Measurements from ENCODE around the gene IRS4. TPM values are rescaled to one million over a fixed set of nuclear protein-coding genes. Genes with fewer than 3 reads are reported as not detected.

The IRS4 gene
- total RNA-seq, 1 donor from 2014 or later: 70.1 TPM

DNA sequence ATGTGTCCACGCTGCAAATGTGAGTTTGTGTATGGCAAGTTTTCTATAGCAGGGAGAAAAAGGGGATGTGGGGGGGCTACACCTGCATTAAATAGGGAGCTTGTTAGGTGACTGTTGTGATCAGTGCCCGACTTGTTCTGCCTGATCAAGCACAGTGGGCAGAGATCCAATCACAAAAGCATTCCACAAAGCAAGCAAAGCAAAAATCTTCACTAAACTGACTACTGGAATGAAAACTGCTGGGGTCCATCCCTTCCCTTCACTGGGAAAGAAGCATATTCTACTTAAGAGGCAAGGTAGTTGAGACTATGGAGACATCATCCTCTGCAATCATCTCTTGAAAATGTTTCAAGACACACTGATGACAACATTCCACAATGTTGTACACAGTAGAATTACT is 5.2 kb downstream of the IRS4 start:
- Mint-ChIP-seq H3K4me3 (peak overlapping the region; percentile 94), H3K27me3 (ENCODE audit: insufficient read depth, low read depth) (peaks cover 34% of the 10 kb centered on the region), H3K4me1 (peaks cover 67% of the 10 kb centered on the region), H3K9me3 (peaks cover 3% of the 10 kb centered on the region), H3K36me3 (peaks cover 3% of the 10 kb centered on the region), H3K27ac (peak overlapping the region; percentile 28)
- peak; percentile 85 for DNase-seq (ENCODE audit: low spot score)
- peaks cover 48% of the 10 kb centered on the region for H4K20me1 ChIP-seq (ENCODE audit: low read depth)
- H3K9ac ChIP-seq: peak overlapping the region; percentile 59
- no peaks in the 10 kb centered on the region for H3K9me3 ChIP-seq (ENCODE audit: low read depth)
- H3K4me3 ChIP-seq: peak overlapping the region; percentile 64
- H3K27ac ChIP-seq: peak overlapping the region; percentile 96
- peaks cover 22% of the 10 kb centered on the region for H3K36me3 ChIP-seq
- TF ChIP-seq, protein P1, sequence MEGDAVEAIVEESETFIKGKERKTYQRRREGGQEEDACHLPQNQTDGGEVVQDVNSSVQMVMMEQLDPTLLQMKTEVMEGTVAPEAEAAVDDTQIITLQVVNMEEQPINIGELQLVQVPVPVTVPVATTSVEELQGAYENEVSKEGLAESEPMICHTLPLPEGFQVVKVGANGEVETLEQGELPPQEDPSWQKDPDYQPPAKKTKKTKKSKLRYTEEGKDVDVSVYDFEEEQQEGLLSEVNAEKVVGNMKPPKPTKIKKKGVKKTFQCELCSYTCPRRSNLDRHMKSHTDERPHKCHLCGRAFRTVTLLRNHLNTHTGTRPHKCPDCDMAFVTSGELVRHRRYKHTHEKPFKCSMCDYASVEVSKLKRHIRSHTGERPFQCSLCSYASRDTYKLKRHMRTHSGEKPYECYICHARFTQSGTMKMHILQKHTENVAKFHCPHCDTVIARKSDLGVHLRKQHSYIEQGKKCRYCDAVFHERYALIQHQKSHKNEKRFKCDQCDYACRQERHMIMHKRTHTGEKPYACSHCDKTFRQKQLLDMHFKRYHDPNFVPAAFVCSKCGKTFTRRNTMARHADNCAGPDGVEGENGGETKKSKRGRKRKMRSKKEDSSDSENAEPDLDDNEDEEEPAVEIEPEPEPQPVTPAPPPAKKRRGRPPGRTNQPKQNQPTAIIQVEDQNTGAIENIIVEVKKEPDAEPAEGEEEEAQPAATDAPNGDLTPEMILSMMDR (IDR thresholded peaks at IDR 0.05): no peak
- TF ChIP-seq EZH2phosphoT487 (IDR thresholded peaks at IDR 0.05) (no peak), EZH2 (IDR thresholded peaks at IDR 0.05) (no peak)
- H3K4me1 ChIP-seq: peaks cover 57% of the 10 kb centered on the region
- no peak overlapping the region for H2AFZ ChIP-seq (replicated peaks)
- H3K27me3 ChIP-seq: no peaks in the 10 kb centered on the region
- H3K79me2 ChIP-seq (ENCODE audit: low read depth): peaks cover 99% of the 10 kb centered on the region
- peak overlapping the region; percentile 91 for H3K4me2 ChIP-seq
- peaks cover 47% of the 10 kb centered on the region for H3F3A ChIP-seq (ENCODE audit: low read depth)

DNA sequence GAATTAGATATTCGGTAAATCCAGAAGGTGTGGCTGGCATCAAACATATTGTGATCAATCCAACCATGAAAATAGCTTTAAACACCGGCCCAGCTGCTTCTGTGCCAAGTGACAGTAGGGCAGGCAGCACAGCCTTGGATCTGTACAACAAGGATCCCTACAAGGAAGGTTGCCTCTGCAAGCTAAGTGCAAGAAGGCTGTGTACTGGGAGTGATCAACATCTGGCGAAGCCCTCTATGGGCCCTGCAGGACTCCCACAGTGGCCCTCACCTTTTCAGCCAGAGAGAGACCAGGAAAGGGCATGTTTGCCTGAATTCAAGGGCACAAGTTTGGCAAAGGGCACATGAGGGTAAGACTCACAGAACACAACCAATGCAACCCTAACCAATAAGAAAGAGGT is 9.6 kb downstream of the IRS4 start:
- H3K27me3 Mint-ChIP-seq (ENCODE audit: insufficient read depth, low read depth): peaks cover 4% of the 10 kb centered on the region

DNA sequence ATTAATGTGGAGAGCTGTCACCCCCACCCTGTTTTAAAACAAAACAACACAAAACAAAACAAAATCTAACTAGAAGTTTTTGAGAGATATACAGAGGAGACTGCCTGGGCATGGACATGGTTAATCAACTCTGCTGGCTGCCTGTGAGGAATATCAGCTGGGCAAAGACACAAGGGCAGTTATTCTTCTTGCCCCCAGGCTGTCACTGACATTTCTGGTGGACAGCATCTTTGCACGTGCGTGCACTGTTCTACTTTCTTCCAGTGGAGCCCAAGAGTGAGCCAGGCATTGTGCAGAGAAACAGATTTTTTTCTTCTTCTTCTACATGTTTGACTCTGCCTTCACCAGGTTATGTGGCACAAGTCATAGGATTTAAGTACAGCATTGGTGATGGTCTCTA is 13.8 kb downstream of the IRS4 start:
- Mint-ChIP-seq H3K4me3 (no peak overlapping the region), H3K36me3 (peaks cover 14% of the 10 kb centered on the region), H3K9me3 (no peaks in the 10 kb centered on the region), H3K4me1 (peaks cover 24% of the 10 kb centered on the region), H3K27ac (no peak overlapping the region), H3K27me3 (ENCODE audit: insufficient read depth, low read depth) (no peaks in the 10 kb centered on the region)
- peaks cover 24% of the 10 kb centered on the region for H3K36me3 ChIP-seq
- no peak for DNase-seq (ENCODE audit: low spot score)
- peaks cover 31% of the 10 kb centered on the region for H4K20me1 ChIP-seq (ENCODE audit: low read depth)
- H3K4me1 ChIP-seq: peaks cover 31% of the 10 kb centered on the region
- H3K4me3 ChIP-seq: no peak overlapping the region
- H3K9ac ChIP-seq: no peak overlapping the region
- H3K79me2 ChIP-seq (ENCODE audit: low read depth): peaks cover 50% of the 10 kb centered on the region
- H3K4me2 ChIP-seq: no peak overlapping the region
- H3K27ac ChIP-seq: no peak overlapping the region
- no peaks in the 10 kb centered on the region for H3K27me3 ChIP-seq
- peaks cover 5% of the 10 kb centered on the region for H3F3A ChIP-seq (ENCODE audit: low read depth)
- H3K9me3 ChIP-seq (ENCODE audit: low read depth): no peaks in the 10 kb centered on the region
- H2AFZ ChIP-seq (replicated peaks): no peak overlapping the region
- TF ChIP-seq EZH2 (IDR thresholded peaks at IDR 0.05): no peak
- TF ChIP-seq EZH2phosphoT487 (IDR thresholded peaks at IDR 0.05): no peak
- TF ChIP-seq, protein P1 (IDR thresholded peaks at IDR 0.05): no peak

More for the DNA sequence above, 9.6 kb downstream of the IRS4 start:
- Histone ChIP-seq H3F3A (ENCODE audit: low read depth) (peaks cover 22% of the 10 kb centered on the region), H3K27me3 (no peaks in the 10 kb centered on the region), H3K4me3 (peak overlapping the region; percentile 64), H3K9ac (no peak overlapping the region), H3K36me3 (peaks cover 28% of the 10 kb centered on the region), H3K27ac (no peak overlapping the region), H3K79me2 (ENCODE audit: low read depth) (peaks cover 92% of the 10 kb centered on the region), H3K9me3 (ENCODE audit: low read depth) (no peaks in the 10 kb centered on the region), H2AFZ (replicated peaks) (no peak overlapping the region), H3K4me1 (peaks cover 65% of the 10 kb centered on the region), H4K20me1 (ENCODE audit: low read depth) (peaks cover 40% of the 10 kb centered on the region), H3K4me2 (peak overlapping the region; percentile 91)
- Mint-ChIP-seq H3K27ac (no peak overlapping the region), H3K9me3 (no peaks in the 10 kb centered on the region), H3K4me1 (peaks cover 57% of the 10 kb centered on the region), H3K4me3 (no peak overlapping the region), H3K36me3 (peaks cover 4% of the 10 kb centered on the region)
- TF ChIP-seq EZH2 (IDR thresholded peaks at IDR 0.05): no peak
- TF ChIP-seq EZH2phosphoT487 (IDR thresholded peaks at IDR 0.05): no peak
- TF ChIP-seq, protein P1 (IDR thresholded peaks at IDR 0.05): no peak
- no peak for DNase-seq (ENCODE audit: low spot score)
